SU-DHL-6 (cell line): ENCODE measurements around the gene CARMIL1.

Source experiments
- CTCF ChIP-seq: fragments of 200-600 bp; sonication (generic); IDR thresholded peaks from one replicate; pipeline ENCODE4 v1.5.1; 2017; ENCODE audit warnings: antibody characterized with exemption, mild to moderate bottlenecking, low read length, moderate library complexity; ENCODE audit not compliant: insufficient read depth, poor library complexity, severe bottlenecking
- EZH2phosphoT487 ChIP-seq: fragments of 200-600 bp; sonication (generic), shearing (Covaris generic); conservative IDR thresholded peaks from 2 replicates; pipeline ENCODE4 v1.6.1; 2018; ENCODE audit warnings: mild to moderate bottlenecking, antibody characterized with exemption, low read length, moderate library complexity, mixed read lengths

GRCh38 chr6:25661129-25661779, 382.1 kb downstream of the CARMIL1 start:
- TF ChIP-seq CTCF (no peak), EZH2phosphoT487 (no peak)
